Sigmoid colon (tissue), 4 donors: ENCODE results near the gene FASTK.

ENCODE experiments used
- EP300 ChIP-seq, 4 donors: sonication (generic); formaldehyde crosslinking; IDR thresholded peaks; one replicate each; pipeline ENCODE4 v1.6.1; 2017; ENCODE audit warnings: antibody characterized with exemption in 4 of 4
- POLR2A ChIP-seq, 2 donors: fragments of 450-650 bp; IDR thresholded peaks; one replicate each; pipeline ENCODE4 v1.6.1; 2016; ENCODE audit warnings: antibody characterized with exemption in 2 of 2, mild to moderate bottlenecking in 2 of 2, moderate library complexity in 2 of 2
- TF ChIP-seq, protein P1 (sequence below), 4 experiments: fragments of 450-650 bp in 3 of 4; fragments of 200-600 bp in 1 of 4; IDR thresholded peaks; one replicate each; pipeline ENCODE4 v1.5.1; 2016 to 2019; ENCODE audit warnings: antibody characterized with exemption in 4 of 4, mild to moderate bottlenecking in 3 of 4, moderate library complexity in 2 of 4

DNA sequence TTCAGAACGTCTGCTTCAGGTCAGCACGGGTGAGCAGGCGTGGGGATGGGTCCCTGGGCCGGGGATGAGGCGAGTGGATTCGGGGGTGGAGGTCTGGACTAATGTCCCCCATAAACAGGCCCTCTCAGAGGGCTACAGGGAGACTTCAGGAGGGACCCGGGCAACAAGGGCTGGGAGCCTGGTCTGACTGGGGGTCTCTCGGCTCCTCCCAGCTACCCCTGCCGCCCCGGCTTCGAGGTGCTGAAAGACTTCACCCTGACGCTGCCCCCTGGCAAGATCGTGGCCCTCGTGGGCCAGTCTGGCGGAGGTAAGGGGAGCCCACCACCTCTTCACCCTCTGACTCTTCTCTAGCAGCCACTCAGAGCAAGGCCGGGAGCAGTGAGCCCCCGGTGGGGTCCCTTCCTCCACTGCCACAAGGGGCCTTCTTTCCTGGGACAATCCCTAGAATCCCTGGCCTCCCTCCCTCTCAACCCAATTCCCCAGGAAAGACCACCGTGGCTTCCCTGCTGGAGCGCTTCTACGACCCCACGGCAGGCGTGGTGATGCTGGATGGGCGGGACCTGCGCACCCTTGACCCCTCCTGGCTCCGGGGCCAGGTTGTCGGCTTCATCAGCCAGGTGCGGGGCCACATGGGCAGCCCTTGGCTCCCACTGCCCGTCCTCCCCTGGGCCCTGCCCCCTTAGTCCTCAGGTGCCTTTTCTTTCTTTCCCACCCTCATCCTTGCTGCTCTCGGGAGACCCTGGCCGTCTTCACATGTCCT lies 39.8 kb downstream of the FASTK start:
- TF ChIP-seq, protein P1, sequence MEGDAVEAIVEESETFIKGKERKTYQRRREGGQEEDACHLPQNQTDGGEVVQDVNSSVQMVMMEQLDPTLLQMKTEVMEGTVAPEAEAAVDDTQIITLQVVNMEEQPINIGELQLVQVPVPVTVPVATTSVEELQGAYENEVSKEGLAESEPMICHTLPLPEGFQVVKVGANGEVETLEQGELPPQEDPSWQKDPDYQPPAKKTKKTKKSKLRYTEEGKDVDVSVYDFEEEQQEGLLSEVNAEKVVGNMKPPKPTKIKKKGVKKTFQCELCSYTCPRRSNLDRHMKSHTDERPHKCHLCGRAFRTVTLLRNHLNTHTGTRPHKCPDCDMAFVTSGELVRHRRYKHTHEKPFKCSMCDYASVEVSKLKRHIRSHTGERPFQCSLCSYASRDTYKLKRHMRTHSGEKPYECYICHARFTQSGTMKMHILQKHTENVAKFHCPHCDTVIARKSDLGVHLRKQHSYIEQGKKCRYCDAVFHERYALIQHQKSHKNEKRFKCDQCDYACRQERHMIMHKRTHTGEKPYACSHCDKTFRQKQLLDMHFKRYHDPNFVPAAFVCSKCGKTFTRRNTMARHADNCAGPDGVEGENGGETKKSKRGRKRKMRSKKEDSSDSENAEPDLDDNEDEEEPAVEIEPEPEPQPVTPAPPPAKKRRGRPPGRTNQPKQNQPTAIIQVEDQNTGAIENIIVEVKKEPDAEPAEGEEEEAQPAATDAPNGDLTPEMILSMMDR (IDR thresholded peaks at IDR 0.05), result no peak
- TF ChIP-seq POLR2A (IDR thresholded peaks at IDR 0.05) (no peak), EP300 (IDR thresholded peaks at IDR 0.05) (no peak)
